ENCODE results near the gene PAGR1. TPM values are rescaled to one million over a fixed set of nuclear protein-coding genes. Genes with fewer than 3 reads are reported as not detected.
A peak's percentile ranks its signal among the peaks of the same experiment; 100 is the strongest.

The PAGR1 gene
- total and polyA plus RNA-seq, 2 of the 13 experiments (the other 11 are each of a cell fraction or from before 2014, with no cell fraction given), result 9.8 to 66.4 TPM

DNA sequence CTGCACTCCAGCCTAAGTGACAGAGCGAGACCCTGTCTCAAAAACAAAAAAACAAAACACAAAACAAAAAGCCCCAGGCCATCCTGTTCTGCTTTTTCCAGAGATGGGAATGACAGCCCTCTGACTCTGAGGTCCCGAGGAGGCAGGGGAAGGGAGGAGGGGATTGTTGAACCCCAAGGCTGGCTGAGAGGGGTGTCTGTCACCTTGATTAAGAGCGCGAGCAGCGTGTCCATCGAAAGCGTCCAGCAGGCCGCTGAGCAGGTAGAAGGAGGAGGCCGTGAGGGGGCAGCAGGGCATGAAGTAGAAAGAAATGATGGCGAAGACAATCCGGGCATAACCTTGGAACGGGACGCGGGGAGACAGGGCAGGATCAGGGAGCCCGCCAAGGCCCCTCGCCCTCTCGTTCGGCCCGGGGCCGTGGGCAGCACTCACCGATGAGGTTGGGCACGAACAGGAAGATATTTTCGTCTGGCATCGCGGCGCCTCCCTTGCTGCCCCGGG lies 46.5 kb downstream of the PAGR1 start (continued):
- TF ChIP-seq, protein P1, sequence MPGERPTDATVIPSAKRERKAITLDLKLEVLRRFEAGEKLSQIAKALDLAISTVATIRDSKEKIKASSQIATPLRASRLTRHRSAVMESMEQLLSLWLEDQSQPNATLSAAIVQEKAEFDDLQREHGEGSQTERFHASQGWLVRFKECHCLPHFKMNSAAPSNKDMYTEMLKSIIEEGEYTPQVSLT (CRISPR knock-in tag; IDR thresholded peaks at IDR 0.05; ENCODE audit: borderline replicate concordance, low read depth), result no peak
- no peak for TF ChIP-seq SMAD3 (CRISPR knock-in tag; IDR thresholded peaks at IDR 0.05)
- TF ChIP-seq, protein P2, sequence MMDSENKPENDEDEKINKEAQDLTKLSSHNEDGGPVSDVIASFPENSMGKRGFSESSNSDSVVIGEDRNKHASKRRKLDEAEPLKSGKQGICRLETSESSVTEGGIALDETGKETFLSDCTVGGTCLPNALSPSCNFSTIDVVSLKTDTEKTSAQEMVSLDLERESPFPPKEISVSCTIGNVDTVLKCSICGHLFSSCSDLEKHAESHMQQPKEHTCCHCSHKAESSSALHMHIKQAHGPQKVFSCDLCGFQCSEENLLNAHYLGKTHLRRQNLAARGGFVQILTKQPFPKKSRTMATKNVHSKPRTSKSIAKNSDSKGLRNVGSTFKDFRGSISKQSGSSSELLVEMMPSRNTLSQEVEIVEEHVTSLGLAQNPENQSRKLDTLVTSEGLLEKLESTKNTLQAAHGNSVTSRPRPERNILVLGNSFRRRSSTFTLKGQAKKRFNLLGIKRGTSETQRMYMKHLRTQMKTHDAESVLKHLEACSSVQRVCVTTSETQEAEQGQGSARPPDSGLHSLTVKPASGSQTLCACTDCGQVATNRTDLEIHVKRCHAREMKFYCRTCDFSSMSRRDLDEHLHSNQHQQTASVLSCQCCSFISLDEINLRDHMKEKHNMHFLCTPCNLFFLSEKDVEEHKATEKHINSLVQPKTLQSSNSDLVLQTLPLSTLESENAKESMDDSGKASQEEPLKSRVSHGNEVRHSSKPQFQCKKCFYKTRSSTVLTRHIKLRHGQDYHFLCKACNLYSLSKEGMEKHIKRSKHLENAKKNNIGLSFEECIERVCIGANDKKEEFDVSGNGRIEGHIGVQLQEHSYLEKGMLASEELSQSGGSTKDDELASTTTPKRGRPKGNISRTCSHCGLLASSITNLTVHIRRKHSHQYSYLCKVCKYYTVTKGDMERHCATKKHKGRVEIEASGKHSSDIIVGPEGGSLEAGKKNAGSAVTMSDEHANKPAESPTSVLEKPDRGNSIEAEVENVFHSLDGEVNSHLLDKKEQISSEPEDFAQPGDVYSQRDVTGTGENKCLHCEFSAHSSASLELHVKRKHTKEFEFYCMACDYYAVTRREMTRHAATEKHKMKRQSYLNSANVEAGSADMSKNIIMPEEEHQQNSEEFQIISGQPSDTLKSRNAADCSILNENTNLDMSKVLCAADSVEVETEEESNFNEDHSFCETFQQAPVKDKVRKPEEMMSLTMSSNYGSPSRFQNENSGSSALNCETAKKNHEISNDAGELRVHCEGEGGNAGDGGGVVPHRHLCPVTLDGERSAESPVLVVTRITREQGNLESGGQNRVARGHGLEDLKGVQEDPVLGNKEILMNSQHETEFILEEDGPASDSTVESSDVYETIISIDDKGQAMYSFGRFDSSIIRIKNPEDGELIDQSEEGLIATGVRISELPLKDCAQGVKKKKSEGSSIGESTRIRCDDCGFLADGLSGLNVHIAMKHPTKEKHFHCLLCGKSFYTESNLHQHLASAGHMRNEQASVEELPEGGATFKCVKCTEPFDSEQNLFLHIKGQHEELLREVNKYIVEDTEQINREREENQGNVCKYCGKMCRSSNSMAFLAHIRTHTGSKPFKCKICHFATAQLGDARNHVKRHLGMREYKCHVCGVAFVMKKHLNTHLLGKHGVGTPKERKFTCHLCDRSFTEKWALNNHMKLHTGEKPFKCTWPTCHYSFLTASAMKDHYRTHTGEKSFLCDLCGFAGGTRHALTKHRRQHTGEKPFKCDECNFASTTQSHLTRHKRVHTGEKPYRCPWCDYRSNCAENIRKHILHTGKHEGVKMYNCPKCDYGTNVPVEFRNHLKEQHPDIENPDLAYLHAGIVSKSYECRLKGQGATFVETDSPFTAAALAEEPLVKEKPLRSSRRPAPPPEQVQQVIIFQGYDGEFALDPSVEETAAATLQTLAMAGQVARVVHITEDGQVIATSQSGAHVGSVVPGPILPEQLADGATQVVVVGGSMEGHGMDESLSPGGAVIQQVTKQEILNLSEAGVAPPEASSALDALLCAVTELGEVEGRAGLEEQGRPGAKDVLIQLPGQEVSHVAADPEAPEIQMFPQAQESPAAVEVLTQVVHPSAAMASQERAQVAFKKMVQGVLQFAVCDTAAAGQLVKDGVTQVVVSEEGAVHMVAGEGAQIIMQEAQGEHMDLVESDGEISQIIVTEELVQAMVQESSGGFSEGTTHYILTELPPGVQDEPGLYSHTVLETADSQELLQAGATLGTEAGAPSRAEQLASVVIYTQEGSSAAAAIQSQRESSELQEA (CRISPR knock-in tag; IDR thresholded peaks at IDR 0.05; ENCODE audit: not compliant biosample characterization), result peak; percentile 52
- TF ChIP-seq MYNN (CRISPR knock-in tag; IDR thresholded peaks at IDR 0.05; ENCODE audit: low read depth), result no peak
- TF ChIP-seq, protein P3, sequence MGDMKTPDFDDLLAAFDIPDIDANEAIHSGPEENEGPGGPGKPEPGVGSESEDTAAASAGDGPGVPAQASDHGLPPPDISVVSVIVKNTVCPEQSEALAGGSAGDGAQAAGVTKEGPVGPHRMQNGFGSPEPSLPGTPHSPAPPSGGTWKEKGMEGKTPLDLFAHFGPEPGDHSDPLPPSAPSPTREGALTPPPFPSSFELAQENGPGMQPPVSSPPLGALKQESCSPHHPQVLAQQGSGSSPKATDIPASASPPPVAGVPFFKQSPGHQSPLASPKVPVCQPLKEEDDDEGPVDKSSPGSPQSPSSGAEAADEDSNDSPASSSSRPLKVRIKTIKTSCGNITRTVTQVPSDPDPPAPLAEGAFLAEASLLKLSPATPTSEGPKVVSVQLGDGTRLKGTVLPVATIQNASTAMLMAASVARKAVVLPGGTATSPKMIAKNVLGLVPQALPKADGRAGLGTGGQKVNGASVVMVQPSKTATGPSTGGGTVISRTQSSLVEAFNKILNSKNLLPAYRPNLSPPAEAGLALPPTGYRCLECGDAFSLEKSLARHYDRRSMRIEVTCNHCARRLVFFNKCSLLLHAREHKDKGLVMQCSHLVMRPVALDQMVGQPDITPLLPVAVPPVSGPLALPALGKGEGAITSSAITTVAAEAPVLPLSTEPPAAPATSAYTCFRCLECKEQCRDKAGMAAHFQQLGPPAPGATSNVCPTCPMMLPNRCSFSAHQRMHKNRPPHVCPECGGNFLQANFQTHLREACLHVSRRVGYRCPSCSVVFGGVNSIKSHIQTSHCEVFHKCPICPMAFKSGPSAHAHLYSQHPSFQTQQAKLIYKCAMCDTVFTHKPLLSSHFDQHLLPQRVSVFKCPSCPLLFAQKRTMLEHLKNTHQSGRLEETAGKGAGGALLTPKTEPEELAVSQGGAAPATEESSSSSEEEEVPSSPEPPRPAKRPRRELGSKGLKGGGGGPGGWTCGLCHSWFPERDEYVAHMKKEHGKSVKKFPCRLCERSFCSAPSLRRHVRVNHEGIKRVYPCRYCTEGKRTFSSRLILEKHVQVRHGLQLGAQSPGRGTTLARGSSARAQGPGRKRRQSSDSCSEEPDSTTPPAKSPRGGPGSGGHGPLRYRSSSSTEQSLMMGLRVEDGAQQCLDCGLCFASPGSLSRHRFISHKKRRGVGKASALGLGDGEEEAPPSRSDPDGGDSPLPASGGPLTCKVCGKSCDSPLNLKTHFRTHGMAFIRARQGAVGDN (CRISPR knock-in tag; IDR thresholded peaks at IDR 0.05), result peak; percentile 58; the same call in 1 of the 2 replicates
- no peak for TF ChIP-seq FOXA3 (CRISPR knock-in tag; IDR thresholded peaks at IDR 0.05)
- no peak for TF ChIP-seq NFAT5 (CRISPR knock-in tag; IDR thresholded peaks at IDR 0.05)
- no peak for TF ChIP-seq RBAK (CRISPR knock-in tag; IDR thresholded peaks at IDR 0.05)
- TF ChIP-seq ZNF670 (CRISPR knock-in tag; IDR thresholded peaks at IDR 0.05; ENCODE audit: borderline replicate concordance), result no peak
- no peak for TF ChIP-seq HCFC1 (IDR thresholded peaks at IDR 0.05; ENCODE audit: low read depth, low read length)

All from HepG2 (cell line).